Upper lobe of left lung (tissue), 4 donors: ENCODE measurements around the gene FLNB.

Experiments
- POLR2A ChIP-seq, 4 donors: fragments of 450-650 bp; IDR thresholded peaks; one replicate each; pipeline ENCODE4 v1.5.1; 2016 to 2017; ENCODE audit warnings: antibody characterized with exemption in 4 of 4, mild to moderate bottlenecking in 2 of 4
- TF ChIP-seq, protein P1 (sequence below), 6 experiments: fragments of 450-650 bp in 4 of 6; fragments of 200-600 bp in 2 of 6; sonication (generic) in 2 of 6; IDR thresholded peaks; one replicate each; pipeline ENCODE4 v1.5.1; 2016 to 2019; ENCODE audit warnings: antibody characterized with exemption in 6 of 6

DNA sequence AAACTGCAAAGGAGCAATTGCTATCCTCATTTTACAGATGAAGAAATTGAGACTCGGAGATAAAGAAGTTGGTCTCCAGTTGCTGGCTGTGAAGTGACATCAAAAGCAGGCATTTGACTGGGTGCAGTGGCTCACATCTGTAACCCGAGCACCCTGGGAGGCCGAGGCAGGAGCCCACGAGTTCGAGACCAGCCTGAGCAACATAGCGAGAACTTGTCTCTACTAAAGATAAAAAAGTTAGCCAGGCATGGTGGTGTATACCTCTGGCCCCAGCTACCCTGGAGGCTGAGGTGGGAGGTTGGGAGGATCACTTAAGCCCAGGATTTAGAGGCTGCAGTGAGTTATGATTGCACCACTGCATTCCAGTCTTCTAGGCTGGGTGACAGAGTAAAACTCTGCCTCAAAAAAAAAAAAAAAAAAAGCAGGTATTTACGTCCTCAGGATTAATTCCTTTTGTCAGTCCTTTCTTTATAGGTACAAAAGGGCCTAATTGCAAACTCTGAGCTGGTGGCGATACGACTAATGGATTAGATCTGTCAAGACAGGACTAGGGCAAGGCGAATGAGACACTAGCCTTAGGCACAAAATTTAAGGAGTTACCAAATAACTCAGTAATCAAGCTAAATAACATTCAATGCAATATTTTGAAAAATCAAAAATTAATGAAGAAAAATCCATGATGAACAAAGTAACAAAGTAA lies 208.4 kb downstream of the FLNB start:
- TF ChIP-seq, protein P1, sequence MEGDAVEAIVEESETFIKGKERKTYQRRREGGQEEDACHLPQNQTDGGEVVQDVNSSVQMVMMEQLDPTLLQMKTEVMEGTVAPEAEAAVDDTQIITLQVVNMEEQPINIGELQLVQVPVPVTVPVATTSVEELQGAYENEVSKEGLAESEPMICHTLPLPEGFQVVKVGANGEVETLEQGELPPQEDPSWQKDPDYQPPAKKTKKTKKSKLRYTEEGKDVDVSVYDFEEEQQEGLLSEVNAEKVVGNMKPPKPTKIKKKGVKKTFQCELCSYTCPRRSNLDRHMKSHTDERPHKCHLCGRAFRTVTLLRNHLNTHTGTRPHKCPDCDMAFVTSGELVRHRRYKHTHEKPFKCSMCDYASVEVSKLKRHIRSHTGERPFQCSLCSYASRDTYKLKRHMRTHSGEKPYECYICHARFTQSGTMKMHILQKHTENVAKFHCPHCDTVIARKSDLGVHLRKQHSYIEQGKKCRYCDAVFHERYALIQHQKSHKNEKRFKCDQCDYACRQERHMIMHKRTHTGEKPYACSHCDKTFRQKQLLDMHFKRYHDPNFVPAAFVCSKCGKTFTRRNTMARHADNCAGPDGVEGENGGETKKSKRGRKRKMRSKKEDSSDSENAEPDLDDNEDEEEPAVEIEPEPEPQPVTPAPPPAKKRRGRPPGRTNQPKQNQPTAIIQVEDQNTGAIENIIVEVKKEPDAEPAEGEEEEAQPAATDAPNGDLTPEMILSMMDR (IDR thresholded peaks at IDR 0.05), result no peak
- TF ChIP-seq POLR2A (IDR thresholded peaks at IDR 0.05), result no peak
